HepG2 (cell line): Measurements from ENCODE around the gene GRB2. TPM values are rescaled to one million over a fixed set of nuclear protein-coding genes. Genes with fewer than 3 reads are reported as not detected.

Source experiments
- ADNP ChIP-seq: sonication (generic); formaldehyde crosslinking; IDR thresholded peaks from 2 replicates; pipeline ENCODE4 v1.4.0; 2020; ENCODE audit warnings: missing genetic modification reagents
- AKAP8 ChIP-seq: sonication (generic); formaldehyde crosslinking; IDR thresholded peaks from 2 replicates; pipeline ENCODE4 v1.5.1; 2020; ENCODE audit warnings: mild to moderate bottlenecking, missing genetic modification reagents
- E2F5 ChIP-seq: sonication (generic); formaldehyde crosslinking; conservative IDR thresholded peaks from 2 replicates; pipeline ENCODE4 v1.4.0; 2020; ENCODE audit warnings: missing genetic modification reagents
- ELF3 ChIP-seq: IDR thresholded peaks from 2 replicates; pipeline ENCODE4 v1.6.1; 2016; ENCODE audit warnings: missing genetic modification reagents, missing compliant biosample characterization
- EP300 ChIP-seq, 3 experiments: sonication (generic) in 1 of 3; formaldehyde crosslinking in 1 of 3; IDR thresholded peaks; 2 replicates each; pipeline versions ENCODE4 v1.5.1 to v1.6.1; 2011 to 2020; ENCODE audit warnings: low read depth in 2 of 3, low read length in 2 of 3, borderline replicate concordance in 1 of 3, improper control_type of control experiment in 1 of 3, mild to moderate bottlenecking in 1 of 3, missing genetic modification reagents in 1 of 3, moderate library complexity in 1 of 3
- FOXP1 ChIP-seq, 2 experiments: fragments of 450-650 bp in 1 of 2; IDR thresholded peaks; 2 replicates each; pipeline ENCODE4 v1.6.1; 2017 to 2018; ENCODE audit warnings: antibody characterized with exemption in 1 of 2
- HNF1B ChIP-seq: sonication (generic); formaldehyde crosslinking; IDR thresholded peaks from 2 replicates; pipeline ENCODE4 v1.5.1; 2020; ENCODE audit warnings: mild to moderate bottlenecking, moderate library complexity, missing genetic modification reagents
- MXD3 ChIP-seq: IDR thresholded peaks from 2 replicates; pipeline ENCODE4 v1.6.1; 2016; ENCODE audit warnings: mild to moderate bottlenecking, missing biosample characterization, missing genetic modification reagents
- PRDM15 ChIP-seq: sonication (generic); formaldehyde crosslinking; IDR thresholded peaks from 2 replicates; pipeline ENCODE4 v1.4.0; 2020; ENCODE audit warnings: missing genetic modification reagents
- RBM22 ChIP-seq: fragments of 200-400 bp; formaldehyde crosslinking; optimal IDR thresholded peaks from 2 replicates; pipeline ENCODE3; 2017; ENCODE audit warnings: mild to moderate bottlenecking, low read length, moderate library complexity
- RELA ChIP-seq: sonication (generic); formaldehyde crosslinking; IDR thresholded peaks from 2 replicates; pipeline ENCODE4 v1.4.0; 2020; ENCODE audit warnings: missing genetic modification reagents
- TERF1 ChIP-seq: sonication (generic); formaldehyde crosslinking; IDR thresholded peaks from 2 replicates; pipeline ENCODE4 v1.8.0; 2022; ENCODE audit warnings: mild to moderate bottlenecking, missing genetic modification reagents, moderate library complexity
- ZBTB20 ChIP-seq: sonication (generic); formaldehyde crosslinking; IDR thresholded peaks from 2 replicates; pipeline ENCODE4 v1.8.1; 2023; ENCODE audit warnings: missing genetic modification reagents, low read depth, mild to moderate bottlenecking, borderline replicate concordance
- ZBTB25 ChIP-seq: IDR thresholded peaks from 2 replicates; pipeline ENCODE4 v1.6.1; 2018; ENCODE audit warnings: missing genetic modification reagents
- ZFP82 ChIP-seq: sonication (generic); formaldehyde crosslinking; IDR thresholded peaks from 2 replicates; pipeline ENCODE4 v1.5.1; 2020; ENCODE audit warnings: mild to moderate bottlenecking, missing genetic modification reagents, borderline replicate concordance
- ZNF180 ChIP-seq: sonication (generic); formaldehyde crosslinking; IDR thresholded peaks from 2 replicates; pipeline ENCODE4 v1.4.0; 2020; ENCODE audit warnings: low read depth, missing genetic modification reagents, borderline replicate concordance
- ZNF432 ChIP-seq: sonication (generic); formaldehyde crosslinking; IDR thresholded peaks from 2 replicates; pipeline ENCODE4 v1.5.0; 2020; ENCODE audit warnings: missing genetic modification reagents, mild to moderate bottlenecking, borderline replicate concordance
- ZNF446 ChIP-seq: sonication (generic); formaldehyde crosslinking; IDR thresholded peaks from 2 replicates; pipeline ENCODE4 v1.5.0; 2020; ENCODE audit warnings: mild to moderate bottlenecking, missing genetic modification reagents
- ZNF546 ChIP-seq: sonication (generic); formaldehyde crosslinking; conservative IDR thresholded peaks from 2 replicates; pipeline ENCODE4 v1.8.1; 2023; ENCODE audit warnings: mild to moderate bottlenecking, missing genetic modification reagents
- polyA plus RNA-seq, 8 experiments: library from polyadenylated mRNA; depleted of rRNA in 3 of 8; stranded (reverse) in 7 of 8; unstranded in 1 of 8; fragments of >200 nt; fragmentation: Illumina TruSeq in 4 of 8; extraction: Trizol in 4 of 8; gene quantifications; 2 replicates each; pipeline versions ENCODE4 v1.2.1 to v1.2.3, GENCODE V29; 2011 to 2016; ENCODE audit warnings: low read depth in 4 of 8, missing spikeins in 1 of 8, mixed read lengths in 1 of 8; ENCODE audit not compliant: insufficient read depth in 1 of 8
- total RNA-seq, 5 experiments: library from RNA; depleted of rRNA; stranded (reverse); fragments of >200 nt; fragmentation: Illumina TruSeq; extraction: Trizol; gene quantifications; 2 replicates each; pipeline ENCODE4 v1.2.3, GENCODE V29; 2016; ENCODE audit warnings: low read depth in 1 of 5

The GRB2 gene
- total and polyA plus RNA-seq, 2 of the 13 experiments (the other 11 are each of a cell fraction or from before 2014, with no cell fraction given) = 84.6 to 92.3 TPM

- TF ChIP-seq PRDM15 (no peak), ELF3 (peak; percentile 71; the same call in 1 of the 2 replicates), HNF1B (CRISPR knock-in tag) (no peak; the same call in none of the 2 replicates), ZNF446 (CRISPR knock-in tag) (peak; percentile 20; the same call in 1 of the 2 replicates), TERF1 (CRISPR knock-in tag) (no peak), FOXP1 (IDR thresholded peaks at IDR 0.05) (no peak), FOXP1 (CRISPR knock-in tag; IDR thresholded peaks at IDR 0.05) (no peak), RELA (0 out of 2 replicates have a peak, but pooled peaks have one; percentile 16), ZFP82 (0 out of 2 replicates have a peak, but pooled peaks have one; percentile 66), EP300 (IDR thresholded peaks at IDR 0.05; ENCODE audit: low read depth in 2 of 2, low read length in 2 of 2) (no peak), EP300 (CRISPR knock-in tag; IDR thresholded peaks at IDR 0.05; ENCODE audit: borderline replicate concordance) (no peak), AKAP8 (CRISPR knock-in tag) (peak; percentile 70; the same call in 1 of the 2 replicates), ZNF546 (CRISPR knock-in tag) (no peak), RBM22 (no peak), ADNP (CRISPR knock-in tag) (no peak), ZBTB20 (CRISPR knock-in tag) (0 out of 2 replicates have a peak, but pooled peaks have one; percentile 18), MXD3 (CRISPR knock-in tag) (0 out of 2 replicates have a peak, but pooled peaks have one; percentile 49), ZBTB25 (CRISPR knock-in tag) (peak; percentile 37), ZNF432 (CRISPR knock-in tag) (no peak), E2F5 (CRISPR knock-in tag) (no peak), ZNF180 (CRISPR knock-in tag) (no peak)
Observed at GRCh38 chr17:75270218-75270965, 135.1 kb downstream of the GRB2 start (continued).
